ENCODE measurements around the gene BUD13. TPM values are rescaled to one million over a fixed set of nuclear protein-coding genes. Genes with fewer than 3 reads are reported as not detected.
A peak's percentile ranks its signal among the peaks of the same experiment; 100 is the strongest.

Gene BUD13
- total and polyA plus RNA-seq, 9 of the 15 experiments (the other 6 are each of a cell fraction or from before 2014, with no cell fraction given) = 9.5 to 34.1 (median 27.1) TPM

DNA sequence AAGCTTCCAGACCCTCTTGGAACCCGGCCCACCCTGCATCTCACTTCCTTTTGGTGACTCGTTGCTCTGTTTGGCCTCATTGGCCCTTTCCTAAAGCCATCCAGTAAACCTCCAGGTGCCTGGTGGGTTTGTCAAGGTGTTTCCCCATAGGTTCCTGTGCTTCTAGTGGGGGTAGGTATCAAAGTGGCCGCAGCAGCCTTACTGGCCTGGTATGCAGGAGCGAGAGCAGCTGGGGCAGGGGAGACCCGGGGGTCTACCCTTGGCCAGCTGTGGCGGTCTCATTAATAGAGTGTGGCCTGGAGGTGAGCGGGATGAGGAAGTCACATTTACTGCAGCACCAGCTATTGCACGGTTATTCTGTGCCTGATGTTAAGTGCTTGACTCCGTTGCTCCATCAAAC, 46.3 kb upstream of the BUD13 start:
- in situ Hi-C loops (cut with MboI) (no loop called here), intact Hi-C loops (cut with micrococcal nuclease) (no loop called here)
- POLR2A ChIA-PET = no interaction called here
- H3K79me2 ChIP-seq (ENCODE audit: control insufficient read depth, insufficient read depth, low read length) = no peaks in the 10 kb centered on the region
- FAIRE-seq (no peak), ATAC-seq (no peak), DNase-seq (ENCODE audit: extremely low read depth in 1 of 4, low spot score in 3 of 4) (no peak)
- no peaks in the 10 kb centered on the region for H3K9me1 ChIP-seq (ENCODE audit: control insufficient read depth, insufficient read depth, low read length)
- H3K36me3 ChIP-seq (ENCODE audit: control insufficient read depth, insufficient read depth, low read length) = no peaks in the 10 kb centered on the region
- H3K4me3 ChIP-seq = no peak overlapping the region
- no peak overlapping the region for H2AFZ ChIP-seq (ENCODE audit: low read depth, low read length)
- CTCF ChIA-PET (ENCODE audit: low intra/inter-chr PET ratio) = no interaction called here
- H3K4me2 ChIP-seq (ENCODE audit: insufficient read depth, low read length) = no peak overlapping the region
- H3K9ac ChIP-seq (ENCODE audit: insufficient read depth in 1 of 2, low read depth in 2 of 2, low read length in 2 of 2) = peak overlapping the region in 1 of 2 experiments; percentile 45; a peak in 1 of 4 replicates
- H3K4me1 ChIP-seq (replicated peaks in 1 of 2; ENCODE audit: control insufficient read depth in 2 of 2, insufficient read depth in 2 of 2, low read length in 2 of 2) = peaks cover under 1 to 10% of the 10 kb centered on the region in 2 experiments; a peak in 2 of 5 replicates
- H3K9me3 ChIP-seq (replicated peaks; ENCODE audit: control insufficient read depth, insufficient read depth, low read depth, low read length) = no peaks in the 10 kb centered on the region
- WGBS (ENCODE audit: insufficient coverage, low coverage, missing lambda C conversion rate) = 39% methylated on average over 7 of the region's 9 CpGs
- H3K27ac ChIP-seq (ENCODE audit: extremely low read depth, low read depth, low read length) = no peak overlapping the region
- H4K20me1 ChIP-seq (replicated peaks; ENCODE audit: control insufficient read depth, insufficient read depth, low read length) = no peaks in the 10 kb centered on the region
- TF ChIP-seq RBM17 (IDR thresholded peaks at IDR 0.05; ENCODE audit: borderline replicate concordance, low read depth, low read length) (no peak), ELF4 (CRISPR knock-in tag; IDR thresholded peaks at IDR 0.05) (no peak), ZNF165 (CRISPR knock-in tag; IDR thresholded peaks at IDR 0.05; ENCODE audit: borderline replicate concordance) (no peak), RNF2 (IDR thresholded peaks at IDR 0.05) (no peak), PRPF4 (IDR thresholded peaks at IDR 0.05; ENCODE audit: insufficient read depth, low read depth, low read length, poor library complexity, severe bottlenecking) (no peak), ZNF561 (CRISPR knock-in tag; conservative IDR thresholded peaks at IDR 0.05) (no peak)
- TF ChIP-seq, protein P1, sequence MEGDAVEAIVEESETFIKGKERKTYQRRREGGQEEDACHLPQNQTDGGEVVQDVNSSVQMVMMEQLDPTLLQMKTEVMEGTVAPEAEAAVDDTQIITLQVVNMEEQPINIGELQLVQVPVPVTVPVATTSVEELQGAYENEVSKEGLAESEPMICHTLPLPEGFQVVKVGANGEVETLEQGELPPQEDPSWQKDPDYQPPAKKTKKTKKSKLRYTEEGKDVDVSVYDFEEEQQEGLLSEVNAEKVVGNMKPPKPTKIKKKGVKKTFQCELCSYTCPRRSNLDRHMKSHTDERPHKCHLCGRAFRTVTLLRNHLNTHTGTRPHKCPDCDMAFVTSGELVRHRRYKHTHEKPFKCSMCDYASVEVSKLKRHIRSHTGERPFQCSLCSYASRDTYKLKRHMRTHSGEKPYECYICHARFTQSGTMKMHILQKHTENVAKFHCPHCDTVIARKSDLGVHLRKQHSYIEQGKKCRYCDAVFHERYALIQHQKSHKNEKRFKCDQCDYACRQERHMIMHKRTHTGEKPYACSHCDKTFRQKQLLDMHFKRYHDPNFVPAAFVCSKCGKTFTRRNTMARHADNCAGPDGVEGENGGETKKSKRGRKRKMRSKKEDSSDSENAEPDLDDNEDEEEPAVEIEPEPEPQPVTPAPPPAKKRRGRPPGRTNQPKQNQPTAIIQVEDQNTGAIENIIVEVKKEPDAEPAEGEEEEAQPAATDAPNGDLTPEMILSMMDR (IDR thresholded peaks at IDR 0.05 in 2 of 3, conservative IDR thresholded peaks at IDR 0.05 in 1 of 3; ENCODE audit: insufficient read depth in 2 of 3, low read depth in 1 of 3, low read length in 3 of 3) = no peak
- TF ChIP-seq, protein P2, sequence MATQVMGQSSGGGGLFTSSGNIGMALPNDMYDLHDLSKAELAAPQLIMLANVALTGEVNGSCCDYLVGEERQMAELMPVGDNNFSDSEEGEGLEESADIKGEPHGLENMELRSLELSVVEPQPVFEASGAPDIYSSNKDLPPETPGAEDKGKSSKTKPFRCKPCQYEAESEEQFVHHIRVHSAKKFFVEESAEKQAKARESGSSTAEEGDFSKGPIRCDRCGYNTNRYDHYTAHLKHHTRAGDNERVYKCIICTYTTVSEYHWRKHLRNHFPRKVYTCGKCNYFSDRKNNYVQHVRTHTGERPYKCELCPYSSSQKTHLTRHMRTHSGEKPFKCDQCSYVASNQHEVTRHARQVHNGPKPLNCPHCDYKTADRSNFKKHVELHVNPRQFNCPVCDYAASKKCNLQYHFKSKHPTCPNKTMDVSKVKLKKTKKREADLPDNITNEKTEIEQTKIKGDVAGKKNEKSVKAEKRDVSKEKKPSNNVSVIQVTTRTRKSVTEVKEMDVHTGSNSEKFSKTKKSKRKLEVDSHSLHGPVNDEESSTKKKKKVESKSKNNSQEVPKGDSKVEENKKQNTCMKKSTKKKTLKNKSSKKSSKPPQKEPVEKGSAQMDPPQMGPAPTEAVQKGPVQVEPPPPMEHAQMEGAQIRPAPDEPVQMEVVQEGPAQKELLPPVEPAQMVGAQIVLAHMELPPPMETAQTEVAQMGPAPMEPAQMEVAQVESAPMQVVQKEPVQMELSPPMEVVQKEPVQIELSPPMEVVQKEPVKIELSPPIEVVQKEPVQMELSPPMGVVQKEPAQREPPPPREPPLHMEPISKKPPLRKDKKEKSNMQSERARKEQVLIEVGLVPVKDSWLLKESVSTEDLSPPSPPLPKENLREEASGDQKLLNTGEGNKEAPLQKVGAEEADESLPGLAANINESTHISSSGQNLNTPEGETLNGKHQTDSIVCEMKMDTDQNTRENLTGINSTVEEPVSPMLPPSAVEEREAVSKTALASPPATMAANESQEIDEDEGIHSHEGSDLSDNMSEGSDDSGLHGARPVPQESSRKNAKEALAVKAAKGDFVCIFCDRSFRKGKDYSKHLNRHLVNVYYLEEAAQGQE (IDR thresholded peaks at IDR 0.05; ENCODE audit: borderline replicate concordance) = no peak
- TF ChIP-seq, protein P2 (CRISPR knock-in tag; IDR thresholded peaks at IDR 0.05; ENCODE audit: low read depth) = no peak
- TF ChIP-seq, protein P3, sequence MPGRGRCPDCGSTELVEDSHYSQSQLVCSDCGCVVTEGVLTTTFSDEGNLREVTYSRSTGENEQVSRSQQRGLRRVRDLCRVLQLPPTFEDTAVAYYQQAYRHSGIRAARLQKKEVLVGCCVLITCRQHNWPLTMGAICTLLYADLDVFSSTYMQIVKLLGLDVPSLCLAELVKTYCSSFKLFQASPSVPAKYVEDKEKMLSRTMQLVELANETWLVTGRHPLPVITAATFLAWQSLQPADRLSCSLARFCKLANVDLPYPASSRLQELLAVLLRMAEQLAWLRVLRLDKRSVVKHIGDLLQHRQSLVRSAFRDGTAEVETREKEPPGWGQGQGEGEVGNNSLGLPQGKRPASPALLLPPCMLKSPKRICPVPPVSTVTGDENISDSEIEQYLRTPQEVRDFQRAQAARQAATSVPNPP (IDR thresholded peaks at IDR 0.05; ENCODE audit: borderline replicate concordance, insufficient read depth, insufficient read length) = no peak
- peaks cover 0 to 10% of the 10 kb centered on the region in 2 experiments; a peak in 1 of 5 replicates for H3K27me3 ChIP-seq (ENCODE audit: control insufficient read depth in 2 of 2, insufficient read depth in 2 of 2, low read length in 2 of 2)
- BruUV-seq (replicated peaks) = no TSS peak
